Measurements from ENCODE around the gene CP.

DNA sequence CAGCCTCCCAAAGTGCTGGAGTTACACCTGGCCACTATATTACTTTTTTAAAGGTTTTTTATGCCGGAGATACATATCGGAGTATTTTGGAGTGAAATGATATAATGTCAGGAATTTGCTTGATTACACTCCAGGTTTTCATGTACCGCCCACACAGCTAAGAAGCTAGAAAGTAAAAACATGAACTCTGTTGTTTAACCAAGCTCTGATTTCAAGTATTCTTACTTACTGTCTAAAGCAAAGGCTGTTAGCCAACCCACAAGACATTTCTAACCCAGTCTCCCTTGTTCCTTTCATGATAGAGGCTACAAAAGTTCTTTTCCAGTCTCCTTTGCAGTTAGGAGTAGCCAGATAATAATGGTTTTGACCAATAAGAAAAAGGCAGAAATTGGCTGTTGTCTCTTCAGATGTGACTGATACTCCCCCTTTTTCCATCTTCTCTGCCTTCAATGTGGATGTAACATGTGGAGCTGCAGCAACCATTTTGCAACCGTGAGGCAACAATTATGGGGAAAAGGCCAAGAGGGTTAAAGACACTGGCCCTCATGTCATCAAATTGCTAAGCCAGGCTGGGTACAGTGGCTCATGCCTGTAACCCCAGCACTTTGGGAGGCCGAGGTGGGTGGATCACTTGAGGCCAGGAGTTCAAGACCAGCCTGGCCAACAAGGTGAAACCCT is 6.1 kb upstream of the CP start:
- TF ChIP-seq EZH2 (IDR thresholded peaks at IDR 0.05; ENCODE audit: low read depth, unreplicated experiment), result no peak
- TF ChIP-seq, protein P1, sequence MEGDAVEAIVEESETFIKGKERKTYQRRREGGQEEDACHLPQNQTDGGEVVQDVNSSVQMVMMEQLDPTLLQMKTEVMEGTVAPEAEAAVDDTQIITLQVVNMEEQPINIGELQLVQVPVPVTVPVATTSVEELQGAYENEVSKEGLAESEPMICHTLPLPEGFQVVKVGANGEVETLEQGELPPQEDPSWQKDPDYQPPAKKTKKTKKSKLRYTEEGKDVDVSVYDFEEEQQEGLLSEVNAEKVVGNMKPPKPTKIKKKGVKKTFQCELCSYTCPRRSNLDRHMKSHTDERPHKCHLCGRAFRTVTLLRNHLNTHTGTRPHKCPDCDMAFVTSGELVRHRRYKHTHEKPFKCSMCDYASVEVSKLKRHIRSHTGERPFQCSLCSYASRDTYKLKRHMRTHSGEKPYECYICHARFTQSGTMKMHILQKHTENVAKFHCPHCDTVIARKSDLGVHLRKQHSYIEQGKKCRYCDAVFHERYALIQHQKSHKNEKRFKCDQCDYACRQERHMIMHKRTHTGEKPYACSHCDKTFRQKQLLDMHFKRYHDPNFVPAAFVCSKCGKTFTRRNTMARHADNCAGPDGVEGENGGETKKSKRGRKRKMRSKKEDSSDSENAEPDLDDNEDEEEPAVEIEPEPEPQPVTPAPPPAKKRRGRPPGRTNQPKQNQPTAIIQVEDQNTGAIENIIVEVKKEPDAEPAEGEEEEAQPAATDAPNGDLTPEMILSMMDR (conservative IDR thresholded peaks at IDR 0.05; ENCODE audit: low read depth in 2 of 2), result no peak
- TF ChIP-seq, protein P2, sequence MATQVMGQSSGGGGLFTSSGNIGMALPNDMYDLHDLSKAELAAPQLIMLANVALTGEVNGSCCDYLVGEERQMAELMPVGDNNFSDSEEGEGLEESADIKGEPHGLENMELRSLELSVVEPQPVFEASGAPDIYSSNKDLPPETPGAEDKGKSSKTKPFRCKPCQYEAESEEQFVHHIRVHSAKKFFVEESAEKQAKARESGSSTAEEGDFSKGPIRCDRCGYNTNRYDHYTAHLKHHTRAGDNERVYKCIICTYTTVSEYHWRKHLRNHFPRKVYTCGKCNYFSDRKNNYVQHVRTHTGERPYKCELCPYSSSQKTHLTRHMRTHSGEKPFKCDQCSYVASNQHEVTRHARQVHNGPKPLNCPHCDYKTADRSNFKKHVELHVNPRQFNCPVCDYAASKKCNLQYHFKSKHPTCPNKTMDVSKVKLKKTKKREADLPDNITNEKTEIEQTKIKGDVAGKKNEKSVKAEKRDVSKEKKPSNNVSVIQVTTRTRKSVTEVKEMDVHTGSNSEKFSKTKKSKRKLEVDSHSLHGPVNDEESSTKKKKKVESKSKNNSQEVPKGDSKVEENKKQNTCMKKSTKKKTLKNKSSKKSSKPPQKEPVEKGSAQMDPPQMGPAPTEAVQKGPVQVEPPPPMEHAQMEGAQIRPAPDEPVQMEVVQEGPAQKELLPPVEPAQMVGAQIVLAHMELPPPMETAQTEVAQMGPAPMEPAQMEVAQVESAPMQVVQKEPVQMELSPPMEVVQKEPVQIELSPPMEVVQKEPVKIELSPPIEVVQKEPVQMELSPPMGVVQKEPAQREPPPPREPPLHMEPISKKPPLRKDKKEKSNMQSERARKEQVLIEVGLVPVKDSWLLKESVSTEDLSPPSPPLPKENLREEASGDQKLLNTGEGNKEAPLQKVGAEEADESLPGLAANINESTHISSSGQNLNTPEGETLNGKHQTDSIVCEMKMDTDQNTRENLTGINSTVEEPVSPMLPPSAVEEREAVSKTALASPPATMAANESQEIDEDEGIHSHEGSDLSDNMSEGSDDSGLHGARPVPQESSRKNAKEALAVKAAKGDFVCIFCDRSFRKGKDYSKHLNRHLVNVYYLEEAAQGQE (IDR thresholded peaks at IDR 0.05; ENCODE audit: unreplicated experiment), result no peak
